GM13976 (cell line): ENCODE data around the gene NBEAL2.
A peak's percentile ranks its signal among the peaks of the same experiment; 100 is the strongest.

Experiments
- DNase-seq: peaks from one replicate; pipeline ENCODE4 v3.0.0; 2012; ENCODE audit warnings: low spot score
- in situ Hi-C: fragments of 300-500 bp; cut with MboI; formaldehyde crosslinking; loops from one replicate; pipeline ENCODE4 v1.12.0; 2022; ENCODE audit warnings: low sequenced_read_pairs, mixed read lengths, inconsistent platforms; ENCODE audit not compliant: unreplicated experiment
- TF ChIP-seq, protein P1 (sequence below): IDR thresholded peaks from 2 replicates; pipeline ENCODE4 v1.5.1; 2012; ENCODE audit warnings: borderline replicate concordance, mild to moderate bottlenecking; ENCODE audit not compliant: insufficient read depth; ENCODE audit errors: extremely low read depth, missing control alignments, control extremely low read depth

The NBEAL2 gene

DNA sequence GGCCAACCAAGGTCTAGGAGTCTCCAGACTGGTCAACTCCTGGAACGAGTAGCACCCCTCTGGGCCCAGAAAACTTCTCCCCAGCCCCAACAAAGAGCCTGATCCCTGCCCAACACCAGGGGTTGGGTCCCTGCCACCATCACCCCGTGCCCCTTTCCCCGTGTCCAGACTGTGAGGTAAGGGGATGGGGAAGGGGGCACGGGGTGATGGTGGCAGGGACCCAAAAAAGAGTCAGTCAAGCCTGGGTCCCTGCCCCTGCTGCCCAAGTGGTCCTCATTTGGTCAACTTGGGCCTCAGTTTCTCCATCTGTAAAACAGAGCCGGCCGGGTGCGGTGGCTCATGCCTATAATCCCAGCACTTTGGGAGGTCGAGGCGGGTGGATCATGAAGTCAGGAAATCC lies 1.1 kb upstream of the NBEAL2 start:
- DNase-seq, result no peak
- TF ChIP-seq, protein P1, sequence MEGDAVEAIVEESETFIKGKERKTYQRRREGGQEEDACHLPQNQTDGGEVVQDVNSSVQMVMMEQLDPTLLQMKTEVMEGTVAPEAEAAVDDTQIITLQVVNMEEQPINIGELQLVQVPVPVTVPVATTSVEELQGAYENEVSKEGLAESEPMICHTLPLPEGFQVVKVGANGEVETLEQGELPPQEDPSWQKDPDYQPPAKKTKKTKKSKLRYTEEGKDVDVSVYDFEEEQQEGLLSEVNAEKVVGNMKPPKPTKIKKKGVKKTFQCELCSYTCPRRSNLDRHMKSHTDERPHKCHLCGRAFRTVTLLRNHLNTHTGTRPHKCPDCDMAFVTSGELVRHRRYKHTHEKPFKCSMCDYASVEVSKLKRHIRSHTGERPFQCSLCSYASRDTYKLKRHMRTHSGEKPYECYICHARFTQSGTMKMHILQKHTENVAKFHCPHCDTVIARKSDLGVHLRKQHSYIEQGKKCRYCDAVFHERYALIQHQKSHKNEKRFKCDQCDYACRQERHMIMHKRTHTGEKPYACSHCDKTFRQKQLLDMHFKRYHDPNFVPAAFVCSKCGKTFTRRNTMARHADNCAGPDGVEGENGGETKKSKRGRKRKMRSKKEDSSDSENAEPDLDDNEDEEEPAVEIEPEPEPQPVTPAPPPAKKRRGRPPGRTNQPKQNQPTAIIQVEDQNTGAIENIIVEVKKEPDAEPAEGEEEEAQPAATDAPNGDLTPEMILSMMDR, result no peak
- in situ Hi-C loops, result no loop called here

DNA sequence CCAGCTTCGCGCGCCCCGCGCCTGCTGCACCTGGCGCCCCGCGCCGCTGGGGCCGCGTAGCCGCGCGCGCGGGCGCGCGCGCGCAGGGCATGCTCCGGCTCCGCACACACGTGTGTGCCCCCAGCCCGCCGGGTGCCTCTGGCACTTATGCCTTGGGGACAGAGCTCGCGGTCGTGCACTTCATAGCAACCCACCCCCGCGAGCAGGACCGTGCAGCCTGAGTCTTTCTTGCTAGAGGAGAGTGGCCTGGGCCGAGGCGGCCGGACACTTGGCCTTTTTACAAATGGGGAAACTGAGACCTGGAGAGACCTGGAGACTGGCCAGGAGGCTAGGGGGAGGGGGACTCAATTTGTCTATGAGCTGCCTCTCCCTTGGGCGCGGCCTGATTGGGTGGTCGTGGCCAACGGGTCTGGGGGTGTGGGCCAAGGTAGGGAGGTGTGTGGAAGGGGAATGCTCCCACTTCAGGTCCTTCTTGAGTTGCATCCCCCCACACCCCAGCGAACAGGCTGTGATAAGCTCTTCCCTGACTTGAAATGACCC lies 562 bp downstream of the NBEAL2 start:
- DNase-seq, result peak; percentile 47
- TF ChIP-seq, protein P1, result no peak
- in situ Hi-C loops, result no loop called here

DNA sequence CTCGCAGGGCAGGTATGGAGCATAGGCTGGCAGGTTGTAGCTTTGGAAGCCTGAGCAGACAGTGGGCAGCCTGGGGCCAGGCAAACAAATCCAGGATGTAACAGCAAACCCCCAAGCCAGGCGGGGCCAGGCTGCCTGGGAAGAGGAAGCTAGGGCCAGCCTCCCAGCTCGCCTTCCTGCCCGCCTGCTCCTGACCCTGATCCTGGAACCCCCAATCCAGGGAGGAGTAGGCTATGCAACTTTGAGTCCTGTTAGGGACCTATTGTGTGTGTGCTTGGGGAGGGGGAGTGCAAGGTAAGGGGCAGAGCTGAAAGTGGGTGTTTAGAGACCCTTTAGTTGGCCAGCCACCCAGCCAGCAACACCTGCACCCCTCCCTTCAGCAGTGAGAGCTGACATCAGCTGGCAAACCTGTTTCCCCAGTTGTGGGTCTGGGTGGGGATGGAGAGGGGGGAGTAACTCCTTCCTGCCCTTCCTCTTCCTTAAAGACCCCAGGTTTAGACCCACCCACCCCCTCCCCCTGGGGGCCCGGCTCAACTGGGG lies 2.5 kb downstream of the NBEAL2 start:
- DNase-seq, result no peak
- TF ChIP-seq, protein P1, result no peak
- in situ Hi-C loops, result no loop called here

DNA sequence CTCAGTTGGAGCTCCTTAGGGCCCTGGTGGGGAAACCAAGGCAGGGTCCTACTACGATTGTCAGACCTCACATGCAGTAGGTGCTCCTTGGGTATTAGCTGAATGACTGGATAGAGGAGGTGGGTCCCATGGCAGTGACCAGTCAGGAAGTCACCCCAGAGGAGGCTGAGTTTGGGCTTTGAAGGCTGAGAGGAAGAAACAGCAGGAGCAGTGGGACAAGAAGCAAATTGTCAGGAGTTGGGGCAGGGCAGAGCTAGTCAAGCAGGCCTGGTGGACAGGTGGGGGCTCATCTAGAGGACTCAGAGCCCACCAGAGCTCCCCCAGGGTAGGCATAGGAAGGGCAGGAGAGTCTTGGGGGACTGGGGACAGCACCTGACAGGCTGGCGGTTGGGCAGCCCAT lies 3.1 kb downstream of the NBEAL2 start:
- TF ChIP-seq, protein P1, result no peak
- in situ Hi-C loops, result no loop called here
- no peak for DNase-seq

DNA sequence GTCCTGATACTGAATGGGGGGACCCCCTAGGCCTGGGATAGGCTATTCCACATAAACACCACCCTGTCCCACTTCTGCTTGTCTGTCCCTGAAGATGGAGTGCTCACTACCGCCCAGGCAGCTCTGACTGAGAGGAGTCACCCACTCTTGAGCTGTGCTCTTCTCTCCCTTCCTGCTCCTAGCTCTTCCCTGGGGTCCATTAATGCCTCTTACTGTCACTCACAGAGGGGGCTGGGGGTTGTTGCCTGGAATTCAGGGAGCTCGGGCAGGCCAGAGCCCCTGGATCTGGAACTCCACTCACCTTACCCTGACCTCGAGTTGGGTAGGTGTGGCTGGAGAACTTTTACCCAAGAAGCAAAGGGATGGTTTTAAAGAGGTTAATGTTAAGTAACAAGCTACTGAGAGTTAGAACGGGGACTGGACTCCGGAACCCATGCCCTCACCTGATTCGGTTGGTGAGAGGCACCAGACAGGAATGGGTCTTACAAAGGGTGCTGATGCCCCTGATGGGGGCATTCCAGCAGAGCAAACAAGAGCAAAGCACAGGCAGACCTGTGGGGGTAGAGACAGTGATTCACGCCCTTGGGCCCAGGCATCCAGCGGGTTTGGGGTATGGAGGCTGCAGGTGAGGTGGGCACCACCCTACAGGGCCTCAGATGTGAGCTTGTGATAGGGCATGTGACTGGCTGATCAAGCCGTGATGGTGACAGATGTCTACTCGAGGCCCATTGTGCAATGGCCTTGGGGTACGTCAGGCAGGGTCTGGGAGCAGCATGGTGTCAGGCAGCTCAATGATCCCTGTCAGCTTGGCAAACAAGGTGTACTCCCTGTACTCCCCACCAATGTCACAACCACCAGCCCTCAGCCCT lies 5.4 kb downstream of the NBEAL2 start:
- in situ Hi-C loops, result no loop called here
- DNase-seq, result no peak
- TF ChIP-seq, protein P1, result no peak

DNA sequence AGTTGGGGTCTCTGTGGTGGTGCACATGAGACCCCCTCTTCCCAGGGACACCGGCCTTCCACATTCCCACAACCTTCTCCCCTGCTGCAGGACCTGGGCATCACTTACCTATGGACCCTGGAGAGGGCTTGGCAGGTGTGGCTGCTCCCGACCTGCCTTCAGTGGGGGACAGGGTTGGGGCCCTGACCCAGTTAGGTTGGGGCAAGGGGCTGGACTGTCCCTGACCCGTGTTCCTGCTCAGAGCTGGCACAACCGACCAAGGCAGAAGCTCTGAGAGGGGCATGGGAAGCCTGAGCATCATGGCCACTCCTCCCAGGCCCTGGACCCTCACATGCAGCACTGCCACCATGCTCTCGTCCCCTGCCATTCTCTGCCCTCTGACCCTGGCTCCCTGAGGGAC lies 6.1 kb downstream of the NBEAL2 start:
- no peak for DNase-seq
- in situ Hi-C loops, result no loop called here
- TF ChIP-seq, protein P1, result no peak
